ENCODE measurements around the gene THEM5. TPM values are rescaled to one million over a fixed set of nuclear protein-coding genes. Genes with fewer than 3 reads are reported as not detected.

Gene THEM5
- total RNA-seq (2022; extraction: Qiagen RNA extraction) = 0.06 TPM in 1 of 5 replicates, not detected in the others

GRCh38 chr1:151853411-151853943, at the start of gene THEM5:
Gene THEM5 (minus strand): TSS chr1:151853712. CDS start chr1:151853565, 147 bp downstream.

GRCh38 chr1:151839457-151840403, 13.8 kb downstream of the THEM5 start, which contains the start of gene C2CD4D:
Gene C2CD4D (minus strand): TSS chr1:151839820. CDS start chr1:151838989, 831 bp downstream.

GRCh38 chr1:151831605-151832004, 21.9 kb downstream of the THEM5 start, which contains the start of gene RORC:
Gene RORC (minus strand): TSS chr1:151831802. CDS start chr1:151831764, 38 bp downstream.

GRCh38 chr1:151805066-151805820, 48.3 kb downstream of the THEM5 start, which contains the start of gene LINGO4:
Gene LINGO4 (minus strand): TSS chr1:151805419. CDS start chr1:151802704, 2,715 bp downstream.

Other genes starting within 250 kb of the THEM5 start
- gene SNX27, start 241.7 kb downstream of the THEM5 start, total RNA-seq (2022; extraction: Qiagen RNA extraction) = 6.6 to 11.0 TPM (median 6.9 TPM) in 5 replicates
- not detected in 5 replicates for gene CELF3, start 136.9 kb downstream of the THEM5 start, total RNA-seq (2022; extraction: Qiagen RNA extraction)
- 0.57 TPM in 1 of 5 replicates, not detected in the others for gene RIIAD1, start 132.2 kb downstream of the THEM5 start, total RNA-seq (2022; extraction: Qiagen RNA extraction)
- 74.3 to 83.5 TPM (median 81.4 TPM) in 5 replicates for gene MRPL9, start 90.2 kb downstream of the THEM5 start, total RNA-seq (2022; extraction: Qiagen RNA extraction)
- gene TDRKH, start 63.2 kb downstream of the THEM5 start, total RNA-seq (2022; extraction: Qiagen RNA extraction) = 5.1 to 5.7 TPM (median 5.3 TPM) in 5 replicates
- not detected in 5 replicates for gene LINGO4, start 48.3 kb downstream of the THEM5 start, total RNA-seq (2022; extraction: Qiagen RNA extraction)
- 0.01 to 0.05 TPM (median 0.03 TPM) in 5 replicates for gene RORC, start 21.9 kb downstream of the THEM5 start, total RNA-seq (2022; extraction: Qiagen RNA extraction)
- gene C2CD4D, start 13.9 kb downstream of the THEM5 start, total RNA-seq (2022; extraction: Qiagen RNA extraction) = not detected in 5 replicates
- 12.9 to 13.5 TPM (median 13.2 TPM) in 5 replicates for gene THEM4, start 55.8 kb upstream of the THEM5 start, total RNA-seq (2022; extraction: Qiagen RNA extraction)
- gene S100A10, start 140.1 kb upstream of the THEM5 start, total RNA-seq (2022; extraction: Qiagen RNA extraction) = 2,226 to 2,594 TPM (median 2,422 TPM) in 5 replicates
- gene S100A11, start 183.3 kb upstream of the THEM5 start, total RNA-seq (2022; extraction: Qiagen RNA extraction) = 1,684 to 2,013 TPM (median 1,920 TPM) in 5 replicates
- not detected in 5 replicates for gene TCHHL1, start 235.4 kb upstream of the THEM5 start, total RNA-seq (2022; extraction: Qiagen RNA extraction)